ENCODE measurements around the gene CEP85.

DNA sequence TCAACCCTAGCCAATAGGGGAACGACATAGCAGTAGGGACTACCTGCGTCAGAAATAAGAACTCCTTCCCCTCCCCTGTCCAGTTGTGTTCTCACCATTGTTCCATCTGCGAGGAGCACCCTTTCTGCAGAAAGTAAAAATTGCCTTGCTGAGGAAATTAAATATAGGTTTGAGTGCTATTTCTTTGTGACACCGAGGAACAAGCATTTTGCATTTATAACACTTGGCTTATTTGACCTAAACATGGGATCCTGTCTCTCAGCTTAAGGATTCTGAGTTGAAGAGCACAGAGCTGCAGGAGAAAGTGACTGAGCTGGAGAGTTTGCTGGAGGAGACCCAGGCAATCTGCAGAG is 35.2 kb downstream of the CEP85 start:
- TF ChIP-seq, protein P1, sequence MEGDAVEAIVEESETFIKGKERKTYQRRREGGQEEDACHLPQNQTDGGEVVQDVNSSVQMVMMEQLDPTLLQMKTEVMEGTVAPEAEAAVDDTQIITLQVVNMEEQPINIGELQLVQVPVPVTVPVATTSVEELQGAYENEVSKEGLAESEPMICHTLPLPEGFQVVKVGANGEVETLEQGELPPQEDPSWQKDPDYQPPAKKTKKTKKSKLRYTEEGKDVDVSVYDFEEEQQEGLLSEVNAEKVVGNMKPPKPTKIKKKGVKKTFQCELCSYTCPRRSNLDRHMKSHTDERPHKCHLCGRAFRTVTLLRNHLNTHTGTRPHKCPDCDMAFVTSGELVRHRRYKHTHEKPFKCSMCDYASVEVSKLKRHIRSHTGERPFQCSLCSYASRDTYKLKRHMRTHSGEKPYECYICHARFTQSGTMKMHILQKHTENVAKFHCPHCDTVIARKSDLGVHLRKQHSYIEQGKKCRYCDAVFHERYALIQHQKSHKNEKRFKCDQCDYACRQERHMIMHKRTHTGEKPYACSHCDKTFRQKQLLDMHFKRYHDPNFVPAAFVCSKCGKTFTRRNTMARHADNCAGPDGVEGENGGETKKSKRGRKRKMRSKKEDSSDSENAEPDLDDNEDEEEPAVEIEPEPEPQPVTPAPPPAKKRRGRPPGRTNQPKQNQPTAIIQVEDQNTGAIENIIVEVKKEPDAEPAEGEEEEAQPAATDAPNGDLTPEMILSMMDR (IDR thresholded peaks at IDR 0.05; ENCODE audit: insufficient read depth, low read depth, low read length), result no peak
- no peak for TF ChIP-seq EZH2 (IDR thresholded peaks at IDR 0.05; ENCODE audit: insufficient read depth, low read length)
